ENCODE data around the gene MYG1.
"Not testable (repeated sequence)": the region's sequence is repeated elsewhere in the genome, so short reads cannot be mapped to it uniquely, and the experiment has no call there.

Gene MYG1

GRCh38 chr12:53286448-53286847 is 13.0 kb upstream of the MYG1 start:
- no peak for DNase-seq (ENCODE audit: low spot score)

GRCh38 chr12:53287741-53288216 is 11.7 kb upstream of the MYG1 start:
- peak; percentile 70 for DNase-seq (ENCODE audit: low spot score)

GRCh38 chr12:53288322-53288721 is 11.2 kb upstream of the MYG1 start:
- no peak for DNase-seq (ENCODE audit: low spot score)

GRCh38 chr12:53289891-53290290 is 9.6 kb upstream of the MYG1 start:
- DNase-seq (ENCODE audit: low spot score), result no peak

GRCh38 chr12:53290661-53291060 is 8.8 kb upstream of the MYG1 start:
- no peak for DNase-seq (ENCODE audit: low spot score)

- no peak for DNase-seq (ENCODE audit: low spot score)
Observed at GRCh38 chr12:53292426-53292825, 7.1 kb upstream of the MYG1 start.

GRCh38 chr12:53295070-53295890 is 4.2 kb upstream of the MYG1 start, which contains the start of gene PFDN5:
Gene PFDN5, plus strand, starts transcription at chr12:53295542. Its CDS starts 26 bp downstream, at chr12:53295568.
- peak; percentile 89 for DNase-seq (ENCODE audit: low spot score)

- DNase-seq (ENCODE audit: low spot score), result no peak
Observed at GRCh38 chr12:53295891-53296219, 3.6 kb upstream of the MYG1 start.

- DNase-seq (ENCODE audit: low spot score), result not testable (repeated sequence)
Observed at GRCh38 chr12:53297106-53297505, 2.4 kb upstream of the MYG1 start.

GRCh38 chr12:53298164-53298563 is 1.3 kb upstream of the MYG1 start:
- DNase-seq (ENCODE audit: low spot score), result no peak

- DNase-seq (ENCODE audit: low spot score), result peak; percentile 60
Observed at GRCh38 chr12:53299101-53299453, 418 bp upstream of the MYG1 start.

- DNase-seq (ENCODE audit: low spot score), result peak; percentile 16
Observed at GRCh38 chr12:53300187-53300586, 692 bp downstream of the MYG1 start.

- DNase-seq (ENCODE audit: low spot score), result no peak
Observed at GRCh38 chr12:53302903-53303302, 3.4 kb downstream of the MYG1 start.

GRCh38 chr12:53306826-53307225 is 7.3 kb downstream of the MYG1 start:
- no peak for DNase-seq (ENCODE audit: low spot score)

GRCh38 chr12:53308276-53308675 is 8.8 kb downstream of the MYG1 start:
- DNase-seq (ENCODE audit: low spot score), result no peak

GRCh38 chr12:53313996-53314395 is 14.5 kb downstream of the MYG1 start:
- DNase-seq (ENCODE audit: low spot score), result no peak

GRCh38 chr12:53320352-53321195 is 21.1 kb downstream of the MYG1 start:
- DNase-seq (ENCODE audit: low spot score), result no peak

GRCh38 chr12:53324113-53324778 is 24.8 kb downstream of the MYG1 start:
- no peak for DNase-seq (ENCODE audit: low spot score)

GRCh38 chr12:53324779-53325510 is 25.4 kb downstream of the MYG1 start:
- peak; percentile 98 for DNase-seq (ENCODE audit: low spot score)

GRCh38 chr12:53325511-53326061 is 26.1 kb downstream of the MYG1 start:
- DNase-seq (ENCODE audit: low spot score), result no peak

GRCh38 chr12:53326460-53327185 is 27.1 kb downstream of the MYG1 start:
- no peak for DNase-seq (ENCODE audit: low spot score)
